ENCODE measurements around the gene CCDC7. TPM values are rescaled to one million over a fixed set of nuclear protein-coding genes. Genes with fewer than 3 reads are reported as not detected.

CCDC7 gene
- polyA plus RNA-seq, 1 of the 3 experiments (the other 2 are of a cell fraction): 0.44 TPM

GRCh38 chr10:32629910-32630309 is 184.0 kb downstream of the CCDC7 start:
- Histone ChIP-seq H3K9me3 (peaks cover 7% of the 10 kb centered on the region; the same call in 1 of the 2 replicates), H2AFZ (ENCODE audit: low read depth) (no peak overlapping the region), H3K9ac (no peak overlapping the region), H3K4me2 (no peak overlapping the region), H3K4me3 (ENCODE audit: low read depth in 2 of 2, low read length in 1 of 2) (no peak overlapping the region), H3K79me2 (ENCODE audit: insufficient read depth) (no peaks in the 10 kb centered on the region), H4K20me1 (ENCODE audit: insufficient read depth) (no peaks in the 10 kb centered on the region), H3K4me1 (ENCODE audit: control insufficient read depth in 1 of 2, insufficient read depth in 2 of 2, low read depth in 1 of 2, low read length in 1 of 2) (no peaks in the 10 kb centered on the region), H3K27ac (ENCODE audit: low read depth in 2 of 2, low read length in 1 of 2) (no peak overlapping the region), H3K36me3 (replicated peaks in 1 of 2; ENCODE audit: control insufficient read depth in 1 of 2, insufficient read depth in 2 of 2, low read length in 1 of 2) (peaks cover 0 to 5% of the 10 kb centered on the region in 2 experiments), H3K27me3 (ENCODE audit: insufficient read depth) (no peaks in the 10 kb centered on the region), H3F3A (replicated peaks; ENCODE audit: insufficient read depth) (no peaks in the 10 kb centered on the region), H3K9me2 (no peaks in the 10 kb centered on the region)
- TF ChIP-seq GABPA (IDR thresholded peaks at IDR 0.05; ENCODE audit: low read depth) (no peak), SIN3A (IDR thresholded peaks at IDR 0.05; ENCODE audit: borderline replicate concordance, low read depth, low read length) (no peak), SMC3 (IDR thresholded peaks at IDR 0.05; ENCODE audit: low read depth, low read length) (no peak), EP300 (IDR thresholded peaks at IDR 0.05; ENCODE audit: borderline replicate concordance in 1 of 2, low read depth in 1 of 2, low read length in 1 of 2) (no peak), FOXM1 (IDR thresholded peaks at IDR 0.05; ENCODE audit: low read depth) (no peak), REST (IDR thresholded peaks at IDR 0.05; ENCODE audit: low read depth, low read length) (no peak), IRF3 (IDR thresholded peaks at IDR 0.05; ENCODE audit: low read depth, low read length) (no peak), CHD2 (IDR thresholded peaks at IDR 0.05; ENCODE audit: low read length, partially characterized antibody) (no peak), GATA2 (CRISPR knock-in tag; IDR thresholded peaks at IDR 0.05) (no peak), NRF1 (IDR thresholded peaks at IDR 0.05; ENCODE audit: low read depth, low read length) (no peak), FOSL2 (IDR thresholded peaks at IDR 0.05; ENCODE audit: borderline replicate concordance, low read depth) (no peak), FOXJ3 (CRISPR knock-in tag; IDR thresholded peaks at IDR 0.05) (no peak), TCF12 (IDR thresholded peaks at IDR 0.05) (no peak), PBX3 (IDR thresholded peaks at IDR 0.05) (no peak), RFX5 (IDR thresholded peaks at IDR 0.05; ENCODE audit: low read length) (no peak), POLR2AphosphoS5 (IDR thresholded peaks at IDR 0.05; ENCODE audit: low read depth, low read length) (no peak), MAX (IDR thresholded peaks at IDR 0.05; ENCODE audit: low read depth) (no peak)
- ChIA-PET CTCF (interaction anchor here (1.5 kb wide), 1 partner anchor 56 kb away, joined by 3 read pairs; no protein-coding TSS in a partner anchor), POLR2A (no interaction called here)
- no peak for DNase-seq

Data from SK-N-SH (cell line).